OCI-LY7 (cell line): ENCODE measurements around the gene HGFAC. TPM values are rescaled to one million over a fixed set of nuclear protein-coding genes. Genes with fewer than 3 reads are reported as not detected.

Experiments used
- BruUV-seq: library from RNA; stranded (reverse); fragments of 400-500 nt; replicated peaks from 2 replicates; lab custom pipeline; 2021; lab: Mats Ljungman, UMichigan
- CTCF ChIA-PET: fragments of 300-600 bp; sonication (Branson Sonifier 250); formaldehyde crosslinking; loops from one replicate; lab custom pipeline; 2022; ENCODE audit warnings: antibody characterized with exemption; ENCODE audit not compliant: unreplicated experiment; lab: Charles Lee
- POLR2A ChIA-PET: fragments of 300-600 bp; sonication (Branson Sonifier 250); formaldehyde crosslinking; loops from one replicate; lab custom pipeline; 2022; ENCODE audit warnings: antibody characterized with exemption; lab: Charles Lee
- DNase-seq: peaks from one replicate; pipeline ENCODE4 v3.0.0-alpha.2; 2015; ENCODE audit warnings: low spot score
- H2AFZ ChIP-seq: fragments of 200-600 bp; sonication (generic), shearing (Covaris generic); 2 replicates; pipeline ENCODE4 v1.6.1; 2014; ENCODE audit warnings: mild to moderate bottlenecking, antibody characterized with exemption, low read length, moderate library complexity
- H3K27ac ChIP-seq: fragments of 200-600 bp; sonication (generic); 2 replicates; pipeline ENCODE4 v1.5.1; 2014; ENCODE audit warnings: mixed run types, low read depth, mild to moderate bottlenecking, moderate library complexity, low read length, inconsistent platforms; ENCODE audit not compliant: poor library complexity, severe bottlenecking
- H3K36me3 ChIP-seq: fragments of 200-600 bp; sonication (generic); 2 replicates; pipeline ENCODE4 v1.6.1; 2014; ENCODE audit warnings: mild to moderate bottlenecking, antibody characterized with exemption, low read length, moderate library complexity, mixed read lengths; ENCODE audit not compliant: insufficient read depth
- H3K4me1 ChIP-seq: fragments of 200-600 bp; sonication (generic); 2 replicates; pipeline ENCODE4 v1.5.1; 2014; ENCODE audit warnings: mild to moderate bottlenecking, low read length; ENCODE audit not compliant: insufficient read depth, poor library complexity, severe bottlenecking
- H3K4me2 ChIP-seq: fragments of 200-600 bp; sonication (generic); 2 replicates; pipeline ENCODE4 v1.6.1; 2014; ENCODE audit warnings: mild to moderate bottlenecking, low read length
- H3K4me3 ChIP-seq: fragments of 200-600 bp; sonication (generic); 2 replicates; pipeline ENCODE4 v1.5.1; 2014; ENCODE audit warnings: mild to moderate bottlenecking, low read depth, low read length; ENCODE audit not compliant: poor library complexity, severe bottlenecking
- H3K79me2 ChIP-seq: fragments of 200-600 bp; sonication (generic); 2 replicates; pipeline ENCODE4 v1.6.1; 2016; ENCODE audit warnings: low read depth, mild to moderate bottlenecking, low read length, moderate library complexity, mixed read lengths; ENCODE audit not compliant: insufficient read depth
- H3K9me2 ChIP-seq: fragments of 200-600 bp; sonication (generic); 2 replicates; pipeline ENCODE4 v1.6.1; 2016; ENCODE audit warnings: mild to moderate bottlenecking, low read length, mixed read lengths; ENCODE audit not compliant: insufficient read depth
- H3K9me3 ChIP-seq: fragments of 200-600 bp; sonication (generic); 2 replicates; pipeline ENCODE4 v1.6.1; 2014; ENCODE audit warnings: mild to moderate bottlenecking, mixed run types, low read length, mixed read lengths
- H4K20me1 ChIP-seq: fragments of 200-600 bp; sonication (generic); 2 replicates; pipeline ENCODE4 v1.6.1; 2014; ENCODE audit warnings: mild to moderate bottlenecking, antibody characterized with exemption, low read length, moderate library complexity, mixed read lengths; ENCODE audit not compliant: insufficient read depth
- CTCF ChIP-seq: fragments of 200-600 bp; sonication (generic); conservative IDR thresholded peaks from 2 replicates; pipeline ENCODE4 v1.5.1; 2014; ENCODE audit warnings: mild to moderate bottlenecking, antibody characterized with exemption, low read length, moderate library complexity, mixed read lengths
- EZH2phosphoT487 ChIP-seq: fragments of 200-600 bp; sonication (generic); IDR thresholded peaks from 2 replicates; pipeline ENCODE4 v1.6.1; 2018; ENCODE audit warnings: low read depth, borderline replicate concordance, mild to moderate bottlenecking, mixed run types, antibody characterized with exemption, low read length, moderate library complexity, mixed read lengths
- intact Hi-C: fragments of 100-400 bp; cut with micrococcal nuclease; formaldehyde crosslinking; loops from one replicate; pipeline ENCODE4 v1.10.0; 2022; ENCODE audit not compliant: unreplicated experiment
- total RNA-seq, 2 experiments: library from RNA; depleted of rRNA in 1 of 2; stranded (reverse); fragments of >200 nt in 1 of 2; shearing (Covaris generic) in 1 of 2; gene quantifications; 2 replicates each; pipeline ENCODE4 v1.2.3, GENCODE V29; 2014 to 2022

Gene HGFAC
- total RNA-seq, 2 experiments from 2014 or later = not detected

- Histone ChIP-seq H3K9me3 (no peaks in the 10 kb centered on the region), H3K79me2 (no peaks in the 10 kb centered on the region), H3K4me3 (no peak overlapping the region), H3K36me3 (no peaks in the 10 kb centered on the region), H4K20me1 (no peaks in the 10 kb centered on the region), H3K9me2 (no peaks in the 10 kb centered on the region), H3K4me1 (no peaks in the 10 kb centered on the region), H2AFZ (no peak overlapping the region), H3K27ac (no peak overlapping the region), H3K4me2 (no peak overlapping the region)
- no peak for DNase-seq
- CTCF ChIA-PET = interaction anchor here (0.5 kb wide), 1 partner anchor 14 kb away, joined by 4 read pairs; no protein-coding TSS in a partner anchor
- POLR2A ChIA-PET = no interaction called here
- no peak for TF ChIP-seq EZH2phosphoT487
- no peak for TF ChIP-seq CTCF
- intact Hi-C loops = no loop called here
- BruUV-seq = no TSS peak
These were observed 52.1 kb downstream of the HGFAC start for GRCh38 chr4:3493720-3494461.

GRCh38 chr4:3494462-3494871, 52.7 kb downstream of the HGFAC start:
- H3K4me2 ChIP-seq = no peak overlapping the region
- no peak overlapping the region for H3K4me3 ChIP-seq
- no peak for TF ChIP-seq CTCF
- no peaks in the 10 kb centered on the region for H4K20me1 ChIP-seq
- H3K9me3 ChIP-seq = no peaks in the 10 kb centered on the region
- H2AFZ ChIP-seq = no peak overlapping the region
- intact Hi-C loops = no loop called here
- POLR2A ChIA-PET = no interaction called here
- H3K36me3 ChIP-seq = no peaks in the 10 kb centered on the region
- no peaks in the 10 kb centered on the region for H3K9me2 ChIP-seq
- no peaks in the 10 kb centered on the region for H3K4me1 ChIP-seq
- H3K79me2 ChIP-seq = no peaks in the 10 kb centered on the region
- CTCF ChIA-PET = no interaction called here
- BruUV-seq = no TSS peak
- no peak for DNase-seq
- H3K27ac ChIP-seq = no peak overlapping the region
